Measurements from ENCODE around the gene TNPO3.

Gene TNPO3

GRCh38 chr7:128939075-128939860, 115.6 kb downstream of the TNPO3 start:
- DNase-seq (ENCODE audit: low read depth), result no peak

- peak; percentile 8 for DNase-seq (ENCODE audit: low read depth)
These were observed 116.3 kb downstream of the TNPO3 start for GRCh38 chr7:128938544-128939074.

GRCh38 chr7:128937647-128938543, 117.0 kb downstream of the TNPO3 start, which contains the start of gene IRF5:
Gene IRF5, plus strand, starts transcription at chr7:128937927. Its CDS starts 4,155 bp downstream, at chr7:128942082.
- peak; percentile 14 for DNase-seq (ENCODE audit: low read depth)

GRCh38 chr7:128937271-128937646, 117.7 kb downstream of the TNPO3 start:
- no peak for DNase-seq (ENCODE audit: low read depth)

GRCh38 chr7:128936798-128937197, 118.1 kb downstream of the TNPO3 start:
- no peak for DNase-seq (ENCODE audit: low read depth)

- no peak for DNase-seq (ENCODE audit: low read depth)
These were observed 119.6 kb downstream of the TNPO3 start for GRCh38 chr7:128935342-128935730.

GRCh38 chr7:128934361-128935341, 120.3 kb downstream of the TNPO3 start:
- DNase-seq (ENCODE audit: low read depth), result no peak

- peak; percentile 23 for DNase-seq (ENCODE audit: low read depth)
These were observed 121.6 kb downstream of the TNPO3 start for GRCh38 chr7:128933180-128933891.

- no peak for DNase-seq (ENCODE audit: low read depth)
These were observed 122.1 kb downstream of the TNPO3 start for GRCh38 chr7:128932862-128933179.

- DNase-seq (ENCODE audit: low read depth), result no peak
These were observed 122.7 kb downstream of the TNPO3 start for GRCh38 chr7:128931965-128932861.

GRCh38 chr7:128931190-128931798, 123.6 kb downstream of the TNPO3 start:
- no peak for DNase-seq (ENCODE audit: low read depth)

GRCh38 chr7:128928882-128929788, 125.8 kb downstream of the TNPO3 start:
- no peak for DNase-seq (ENCODE audit: low read depth)

GRCh38 chr7:128928159-128928813, 126.6 kb downstream of the TNPO3 start:
- no peak for DNase-seq (ENCODE audit: low read depth)

GRCh38 chr7:128924707-128925588, 130.0 kb downstream of the TNPO3 start:
- no peak for DNase-seq (ENCODE audit: low read depth)

- DNase-seq (ENCODE audit: low read depth), result no peak
These were observed 131.5 kb downstream of the TNPO3 start for GRCh38 chr7:128923411-128923800.

- DNase-seq (ENCODE audit: low read depth), result no peak
These were observed 132.2 kb downstream of the TNPO3 start for GRCh38 chr7:128922496-128923410.

Measured in ELR (cell line).